ENCODE data around the gene PPP1R16B. TPM values are rescaled to one million over a fixed set of nuclear protein-coding genes. Genes with fewer than 3 reads are reported as not detected.

Gene PPP1R16B
- total and polyA plus RNA-seq, 4 donors: 22.0 to 55.2 (median 37.8) TPM

DNA sequence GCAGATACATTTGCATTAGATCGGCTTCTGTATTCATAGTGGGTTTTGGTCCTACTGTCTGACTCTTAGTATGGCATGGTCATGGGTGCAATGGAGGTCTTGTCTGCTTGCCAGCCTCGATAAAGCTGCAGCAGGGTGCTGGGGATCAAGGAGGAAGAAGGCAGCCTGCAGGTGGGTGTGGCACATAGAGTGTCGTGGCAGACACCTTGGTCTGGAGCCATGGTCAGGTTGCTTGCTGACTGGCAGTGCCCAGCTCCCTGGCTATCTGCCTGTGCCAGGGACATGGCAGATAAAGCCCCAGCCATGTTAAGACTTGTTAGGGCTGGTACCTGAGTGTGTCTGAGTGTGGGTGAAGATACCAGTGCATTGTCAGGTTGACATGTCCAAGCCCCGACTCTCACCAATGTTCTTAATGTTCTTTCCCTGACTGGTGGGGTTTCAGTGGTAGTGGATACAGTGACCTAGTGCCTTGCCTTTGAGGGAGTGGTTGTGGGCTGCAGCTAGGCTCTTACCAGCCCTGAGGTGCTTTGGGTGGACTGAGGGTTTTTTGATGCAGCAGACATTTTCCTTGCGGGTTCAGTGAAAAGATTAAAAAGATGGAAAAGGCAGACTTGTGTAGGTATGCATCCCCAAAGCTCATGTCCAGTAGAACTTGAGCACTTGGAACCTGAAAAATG, 122.5 kb downstream of the PPP1R16B start:
- no peaks in the 10 kb centered on the region for H3K36me3 ChIP-seq (ENCODE audit: control insufficient read depth, insufficient read depth, low read length)
- no peak for DNase-seq (ENCODE audit: low read depth in 4 of 6, low spot score in 6 of 6)
- no peaks in the 10 kb centered on the region for H3K9me3 ChIP-seq (ENCODE audit: control insufficient read depth, insufficient read depth, low read length)
- no peak overlapping the region for H3K4me3 ChIP-seq (ENCODE audit: low read depth, low read length)
- H3K27ac ChIP-seq (ENCODE audit: low read depth, low read length): no peak overlapping the region
- H3K27me3 ChIP-seq (ENCODE audit: control insufficient read depth, insufficient read depth, low read length): no peaks in the 10 kb centered on the region
- H3K4me1 ChIP-seq (ENCODE audit: control insufficient read depth, insufficient read depth, low read length): peaks cover 19% of the 10 kb centered on the region
- 76% methylated on average over 5 of the region's 5 CpGs for WGBS (ENCODE audit: insufficient coverage)

- peaks cover 19% of the 10 kb centered on the region for H3K4me1 ChIP-seq (ENCODE audit: control insufficient read depth, insufficient read depth, low read length)
- H3K9me3 ChIP-seq (ENCODE audit: control insufficient read depth, insufficient read depth, low read length): no peaks in the 10 kb centered on the region
- H3K36me3 ChIP-seq (ENCODE audit: control insufficient read depth, insufficient read depth, low read length): no peaks in the 10 kb centered on the region
- no peak for DNase-seq (ENCODE audit: low read depth in 4 of 6, low spot score in 6 of 6)
- H3K27ac ChIP-seq (ENCODE audit: low read depth, low read length): no peak overlapping the region
- WGBS (ENCODE audit: insufficient coverage): 100% methylated on average over 1 of the region's 1 CpG
- no peak overlapping the region for H3K4me3 ChIP-seq (ENCODE audit: low read depth, low read length)
- H3K27me3 ChIP-seq (ENCODE audit: control insufficient read depth, insufficient read depth, low read length): no peaks in the 10 kb centered on the region
Measured at GRCh38 chr20:38930242-38930569, 124.7 kb downstream of the PPP1R16B start.

- WGBS (ENCODE audit: insufficient coverage): no CpG with 5 or more reads among the region's 4 CpGs
- no peaks in the 10 kb centered on the region for H3K9me3 ChIP-seq (ENCODE audit: control insufficient read depth, insufficient read depth, low read length)
- no peak for DNase-seq (ENCODE audit: low read depth in 4 of 6, low spot score in 6 of 6)
Measured at GRCh38 chr20:38931984-38932383, 126.5 kb downstream of the PPP1R16B start.

DNA sequence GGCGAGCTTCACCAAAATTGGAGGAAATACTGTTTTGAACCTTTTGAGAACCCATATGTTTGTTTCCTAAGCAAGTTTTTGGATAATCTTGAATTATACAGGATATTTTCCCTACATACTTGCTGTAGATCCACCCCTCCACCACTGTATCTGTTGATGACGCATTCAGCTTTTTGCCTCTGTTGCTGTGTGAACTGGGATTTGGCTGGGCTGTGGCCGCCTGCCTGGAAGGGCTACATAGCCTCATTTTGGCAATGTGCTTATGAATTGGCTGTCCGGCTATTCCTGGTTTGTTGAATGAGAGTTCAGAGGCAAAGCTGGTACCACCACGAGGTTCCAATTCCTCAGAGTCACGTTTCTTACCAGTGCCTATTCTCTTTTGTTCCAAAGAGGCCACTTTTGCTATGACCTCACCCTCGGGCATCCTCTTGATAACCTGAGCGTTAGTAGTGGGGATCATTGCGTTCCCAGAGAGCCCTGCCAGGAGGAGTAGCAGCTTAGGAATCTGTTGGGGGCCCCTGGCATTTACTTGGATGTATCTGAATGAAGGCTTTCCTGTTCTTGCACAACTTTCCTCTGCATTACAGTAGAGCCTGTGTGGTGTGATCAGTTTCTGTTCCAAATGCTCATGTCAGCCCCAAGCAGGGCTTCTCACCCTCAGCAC, 127.1 kb downstream of the PPP1R16B start:
- Histone ChIP-seq H3K36me3 (ENCODE audit: control insufficient read depth, insufficient read depth, low read length) (no peaks in the 10 kb centered on the region), H3K4me1 (ENCODE audit: control insufficient read depth, insufficient read depth, low read length) (peaks cover 9% of the 10 kb centered on the region), H3K9me3 (ENCODE audit: control insufficient read depth, insufficient read depth, low read length) (no peaks in the 10 kb centered on the region), H3K27me3 (ENCODE audit: control insufficient read depth, insufficient read depth, low read length) (no peaks in the 10 kb centered on the region), H3K4me3 (ENCODE audit: low read depth, low read length) (no peak overlapping the region), H3K27ac (ENCODE audit: low read depth, low read length) (no peak overlapping the region)
- no peak for DNase-seq (ENCODE audit: low read depth in 4 of 6, low spot score in 6 of 6)
- 61% methylated on average over 4 of the region's 9 CpGs for WGBS (ENCODE audit: insufficient coverage)

More at GRCh38 chr20:38931984-38932383, 126.5 kb downstream of the PPP1R16B start:
- H3K4me1 ChIP-seq (ENCODE audit: control insufficient read depth, insufficient read depth, low read length): peaks cover 15% of the 10 kb centered on the region
- H3K36me3 ChIP-seq (ENCODE audit: control insufficient read depth, insufficient read depth, low read length): no peaks in the 10 kb centered on the region
- H3K27me3 ChIP-seq (ENCODE audit: control insufficient read depth, insufficient read depth, low read length): no peaks in the 10 kb centered on the region
- no peak overlapping the region for H3K4me3 ChIP-seq (ENCODE audit: low read depth, low read length)
- no peak overlapping the region for H3K27ac ChIP-seq (ENCODE audit: low read depth, low read length)

DNA sequence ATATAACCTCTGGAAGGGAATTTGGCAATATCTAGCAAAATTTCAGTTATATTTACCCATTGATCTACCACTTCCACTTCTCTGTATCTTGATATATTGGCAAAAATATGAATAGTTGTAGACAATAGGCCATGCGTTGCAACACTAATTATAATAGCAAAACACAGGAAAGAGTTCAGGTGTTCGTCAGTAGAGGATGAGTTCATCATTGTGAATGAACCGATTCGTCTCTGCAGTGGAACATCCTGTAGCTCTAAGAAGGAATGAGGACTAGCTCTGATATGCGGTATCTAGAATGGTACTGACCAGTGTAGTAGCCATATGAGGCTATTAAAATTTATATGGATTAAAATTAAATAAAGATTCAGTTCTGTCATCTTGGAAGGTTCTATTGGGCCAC, 129.0 kb downstream of the PPP1R16B start:
- Histone ChIP-seq H3K4me3 (ENCODE audit: low read depth, low read length) (no peak overlapping the region), H3K4me1 (ENCODE audit: control insufficient read depth, insufficient read depth, low read length) (no peaks in the 10 kb centered on the region), H3K9me3 (ENCODE audit: control insufficient read depth, insufficient read depth, low read length) (no peaks in the 10 kb centered on the region), H3K27ac (ENCODE audit: low read depth, low read length) (no peak overlapping the region), H3K27me3 (ENCODE audit: control insufficient read depth, insufficient read depth, low read length) (no peaks in the 10 kb centered on the region), H3K36me3 (ENCODE audit: control insufficient read depth, insufficient read depth, low read length) (no peaks in the 10 kb centered on the region)
- WGBS (ENCODE audit: insufficient coverage): no CpG with 5 or more reads among the region's 5 CpGs
- no peak for DNase-seq (ENCODE audit: low read depth in 4 of 6, low spot score in 6 of 6)

GRCh38 chr20:38935285-38935684, 129.8 kb downstream of the PPP1R16B start:
- Histone ChIP-seq H3K36me3 (ENCODE audit: control insufficient read depth, insufficient read depth, low read length) (no peaks in the 10 kb centered on the region), H3K4me1 (ENCODE audit: control insufficient read depth, insufficient read depth, low read length) (no peaks in the 10 kb centered on the region), H3K9me3 (ENCODE audit: control insufficient read depth, insufficient read depth, low read length) (no peaks in the 10 kb centered on the region), H3K27me3 (ENCODE audit: control insufficient read depth, insufficient read depth, low read length) (no peaks in the 10 kb centered on the region), H3K4me3 (ENCODE audit: low read depth, low read length) (no peak overlapping the region), H3K27ac (ENCODE audit: low read depth, low read length) (no peak overlapping the region)
- no peak for DNase-seq (ENCODE audit: low read depth in 4 of 6, low spot score in 6 of 6)
- no CpG with 5 or more reads among the region's 3 CpGs for WGBS (ENCODE audit: insufficient coverage)

- WGBS (ENCODE audit: insufficient coverage): 95% methylated on average over 5 of the region's 5 CpGs
- H3K4me3 ChIP-seq (ENCODE audit: low read depth, low read length): no peak overlapping the region
- no peak for DNase-seq (ENCODE audit: low read depth in 4 of 6, low spot score in 6 of 6)
- H3K36me3 ChIP-seq (ENCODE audit: control insufficient read depth, insufficient read depth, low read length): no peaks in the 10 kb centered on the region
- no peaks in the 10 kb centered on the region for H3K9me3 ChIP-seq (ENCODE audit: control insufficient read depth, insufficient read depth, low read length)
- H3K4me1 ChIP-seq (ENCODE audit: control insufficient read depth, insufficient read depth, low read length): no peaks in the 10 kb centered on the region
- no peak overlapping the region for H3K27ac ChIP-seq (ENCODE audit: low read depth, low read length)
- H3K27me3 ChIP-seq (ENCODE audit: control insufficient read depth, insufficient read depth, low read length): no peaks in the 10 kb centered on the region
Measured at GRCh38 chr20:38935967-38936407, 130.5 kb downstream of the PPP1R16B start.

DNA sequence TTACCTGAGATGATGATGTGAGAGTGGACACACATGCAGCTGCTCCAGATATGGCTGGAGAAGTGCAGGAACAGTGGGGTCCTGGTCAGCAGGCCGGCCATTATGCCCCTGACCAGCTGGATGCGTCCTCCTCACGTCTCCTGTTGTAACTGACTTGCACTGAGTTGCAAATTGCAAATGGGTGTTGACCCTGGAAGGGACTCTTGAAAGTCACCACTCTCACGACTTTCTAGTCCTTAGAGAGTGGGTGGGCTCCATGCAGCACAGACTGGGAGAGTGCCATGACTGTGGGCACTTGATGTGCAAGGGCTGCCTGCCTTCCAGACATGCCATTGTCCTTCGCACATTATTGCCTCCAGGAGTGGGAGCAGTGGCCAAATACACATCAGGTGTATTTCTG, 131.5 kb downstream of the PPP1R16B start:
- H3K27ac ChIP-seq (ENCODE audit: low read depth, low read length): no peak overlapping the region

GRCh38 chr20:38937978-38938473, 132.5 kb downstream of the PPP1R16B start:
- no peaks in the 10 kb centered on the region for H3K27me3 ChIP-seq (ENCODE audit: control insufficient read depth, insufficient read depth, low read length)
- H3K9me3 ChIP-seq (ENCODE audit: control insufficient read depth, insufficient read depth, low read length): no peaks in the 10 kb centered on the region
- DNase-seq (ENCODE audit: low read depth in 4 of 6, low spot score in 6 of 6): no peak
- no peaks in the 10 kb centered on the region for H3K36me3 ChIP-seq (ENCODE audit: control insufficient read depth, insufficient read depth, low read length)
- no peaks in the 10 kb centered on the region for H3K4me1 ChIP-seq (ENCODE audit: control insufficient read depth, insufficient read depth, low read length)
- H3K27ac ChIP-seq (ENCODE audit: low read depth, low read length): no peak overlapping the region
- H3K4me3 ChIP-seq (ENCODE audit: low read depth, low read length): no peak overlapping the region
- 95% methylated on average over 4 of the region's 7 CpGs for WGBS (ENCODE audit: insufficient coverage)

More for the DNA sequence above, 131.5 kb downstream of the PPP1R16B start:
- Histone ChIP-seq H3K4me1 (ENCODE audit: control insufficient read depth, insufficient read depth, low read length) (no peaks in the 10 kb centered on the region), H3K4me3 (ENCODE audit: low read depth, low read length) (no peak overlapping the region), H3K27me3 (ENCODE audit: control insufficient read depth, insufficient read depth, low read length) (no peaks in the 10 kb centered on the region), H3K9me3 (ENCODE audit: control insufficient read depth, insufficient read depth, low read length) (no peaks in the 10 kb centered on the region), H3K36me3 (ENCODE audit: control insufficient read depth, insufficient read depth, low read length) (no peaks in the 10 kb centered on the region)
- no peak for DNase-seq (ENCODE audit: low read depth in 4 of 6, low spot score in 6 of 6)
- 95% methylated on average over 5 of the region's 5 CpGs for WGBS (ENCODE audit: insufficient coverage)

DNA sequence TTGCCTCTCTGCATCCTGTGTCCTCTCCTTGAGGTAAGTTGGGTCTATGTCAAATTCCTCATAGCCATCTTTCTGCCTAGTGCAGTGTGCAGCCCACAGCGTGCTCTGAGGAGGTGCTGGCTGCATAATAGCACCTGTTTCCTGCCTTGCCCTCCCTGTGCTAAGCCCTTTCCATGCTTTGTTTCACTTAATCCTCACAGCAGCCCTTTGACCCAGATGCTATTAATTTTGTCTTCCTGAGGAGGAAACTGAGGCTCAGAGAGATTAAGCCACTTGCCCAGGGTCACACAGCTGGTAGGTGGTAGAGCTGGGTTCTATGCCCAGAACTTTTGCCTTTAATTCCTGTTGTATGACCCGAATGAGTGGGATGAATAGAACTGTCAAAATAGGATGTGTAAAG, 134.2 kb downstream of the PPP1R16B start:
- no peaks in the 10 kb centered on the region for H3K36me3 ChIP-seq (ENCODE audit: control insufficient read depth, insufficient read depth, low read length)
- no peaks in the 10 kb centered on the region for H3K9me3 ChIP-seq (ENCODE audit: control insufficient read depth, insufficient read depth, low read length)
- H3K27me3 ChIP-seq (ENCODE audit: control insufficient read depth, insufficient read depth, low read length): no peaks in the 10 kb centered on the region
- H3K27ac ChIP-seq (ENCODE audit: low read depth, low read length): no peak overlapping the region
- no peak overlapping the region for H3K4me3 ChIP-seq (ENCODE audit: low read depth, low read length)
- 84% methylated on average over 2 of the region's 2 CpGs for WGBS (ENCODE audit: insufficient coverage)
- DNase-seq (ENCODE audit: low read depth in 4 of 6, low spot score in 6 of 6): no peak
- no peaks in the 10 kb centered on the region for H3K4me1 ChIP-seq (ENCODE audit: control insufficient read depth, insufficient read depth, low read length)
